Parathyroid adenoma (tissue), 2 donors: Measurements from ENCODE around the gene OSBPL1A.

Experiments used
- H2AFZ ChIP-seq: fragments of 300-600 bp; sonication (generic); one replicate; pipeline ENCODE4 v1.7.0; 2017; ENCODE audit warnings: antibody characterized with exemption, mild to moderate bottlenecking
- H3K27ac ChIP-seq: fragments of 300-600 bp; sonication (generic); one replicate; pipeline ENCODE4 v1.7.0; 2017
- H3K27me3 ChIP-seq: fragments of 300-600 bp; sonication (generic); one replicate; pipeline ENCODE4 v1.7.0; 2017; ENCODE audit warnings: low read length; ENCODE audit not compliant: control insufficient read depth, insufficient read depth
- H3K36me3 ChIP-seq: fragments of 300-600 bp; sonication (generic); one replicate; pipeline ENCODE4 v1.7.0; 2017; ENCODE audit warnings: low read length; ENCODE audit not compliant: control insufficient read depth, insufficient read depth
- H3K4me1 ChIP-seq: fragments of 300-600 bp; sonication (generic); one replicate; pipeline ENCODE4 v1.7.0; 2017; ENCODE audit warnings: control low read depth
- H3K4me2 ChIP-seq: fragments of 300-600 bp; sonication (generic); one replicate; pipeline ENCODE4 v1.7.0; 2017; ENCODE audit warnings: low read length
- H3K4me3 ChIP-seq: fragments of 300-600 bp; sonication (generic); one replicate; pipeline ENCODE4 v1.7.0; 2017; ENCODE audit warnings: low read depth, low read length
- H3K79me2 ChIP-seq: fragments of 300-600 bp; sonication (generic); one replicate; pipeline ENCODE4 v1.7.0; 2017; ENCODE audit warnings: control low read depth
- H3K9ac ChIP-seq: fragments of 300-600 bp; sonication (generic); one replicate; pipeline ENCODE4 v1.7.0; 2017; ENCODE audit warnings: mild to moderate bottlenecking
- H3K9me3 ChIP-seq: fragments of 300-600 bp; sonication (generic); one replicate; pipeline ENCODE4 v1.7.0; 2017; ENCODE audit warnings: low read length; ENCODE audit not compliant: control insufficient read depth
- TF ChIP-seq, protein P1 (sequence below): fragments of 300-600 bp; sonication (generic); IDR thresholded peaks from one replicate; pipeline ENCODE4 v1.7.0; 2017; ENCODE audit warnings: antibody characterized with exemption, mild to moderate bottlenecking
- donor health status: primary hyperparathyroidism.

Gene OSBPL1A

DNA sequence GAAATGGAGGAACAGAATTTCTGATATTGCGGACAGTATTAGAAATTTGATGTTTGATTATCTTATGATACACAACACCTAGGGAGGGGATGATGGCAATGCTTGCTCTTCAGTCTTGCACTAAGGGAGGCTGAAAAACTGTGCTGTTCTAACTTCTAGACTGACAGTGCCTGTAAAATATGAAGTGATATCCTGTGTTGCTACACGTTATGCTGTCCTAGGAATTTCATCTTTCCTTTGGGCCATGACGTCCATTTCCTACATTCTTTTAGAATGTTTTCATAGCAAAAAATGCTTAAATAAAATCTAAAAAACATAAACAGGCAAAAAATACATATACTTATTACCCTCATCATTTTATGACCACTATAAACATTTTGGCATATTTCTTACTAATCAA, 55.3 kb downstream of the OSBPL1A start:
- Histone ChIP-seq H3K36me3 (no peaks in the 10 kb centered on the region), H3K79me2 (no peaks in the 10 kb centered on the region), H3K4me2 (no peak overlapping the region), H3K27ac (no peak overlapping the region), H3K4me3 (no peak overlapping the region), H2AFZ (no peak overlapping the region), H3K9me3 (no peaks in the 10 kb centered on the region), H3K4me1 (no peaks in the 10 kb centered on the region), H3K27me3 (no peaks in the 10 kb centered on the region), H3K9ac (no peak overlapping the region)
- TF ChIP-seq, protein P1, sequence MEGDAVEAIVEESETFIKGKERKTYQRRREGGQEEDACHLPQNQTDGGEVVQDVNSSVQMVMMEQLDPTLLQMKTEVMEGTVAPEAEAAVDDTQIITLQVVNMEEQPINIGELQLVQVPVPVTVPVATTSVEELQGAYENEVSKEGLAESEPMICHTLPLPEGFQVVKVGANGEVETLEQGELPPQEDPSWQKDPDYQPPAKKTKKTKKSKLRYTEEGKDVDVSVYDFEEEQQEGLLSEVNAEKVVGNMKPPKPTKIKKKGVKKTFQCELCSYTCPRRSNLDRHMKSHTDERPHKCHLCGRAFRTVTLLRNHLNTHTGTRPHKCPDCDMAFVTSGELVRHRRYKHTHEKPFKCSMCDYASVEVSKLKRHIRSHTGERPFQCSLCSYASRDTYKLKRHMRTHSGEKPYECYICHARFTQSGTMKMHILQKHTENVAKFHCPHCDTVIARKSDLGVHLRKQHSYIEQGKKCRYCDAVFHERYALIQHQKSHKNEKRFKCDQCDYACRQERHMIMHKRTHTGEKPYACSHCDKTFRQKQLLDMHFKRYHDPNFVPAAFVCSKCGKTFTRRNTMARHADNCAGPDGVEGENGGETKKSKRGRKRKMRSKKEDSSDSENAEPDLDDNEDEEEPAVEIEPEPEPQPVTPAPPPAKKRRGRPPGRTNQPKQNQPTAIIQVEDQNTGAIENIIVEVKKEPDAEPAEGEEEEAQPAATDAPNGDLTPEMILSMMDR: no peak

DNA sequence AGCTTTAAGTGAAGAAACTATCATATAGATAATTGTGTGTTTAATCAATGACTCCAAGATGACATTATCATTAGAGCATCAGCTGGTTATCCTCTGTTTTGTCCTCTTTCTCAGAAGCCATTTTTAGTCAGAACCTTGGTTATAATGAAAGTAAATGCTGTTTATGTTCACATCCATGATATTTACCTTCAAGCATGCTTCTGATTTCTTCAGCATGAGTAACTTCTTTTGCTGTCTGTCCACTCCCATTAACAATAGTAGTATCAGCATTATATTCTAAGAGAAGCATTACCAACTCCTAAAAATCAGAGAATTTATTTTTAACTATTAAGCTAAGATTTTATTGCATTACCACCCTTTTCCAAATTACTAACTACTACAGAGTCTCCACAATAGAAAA, 56.3 kb downstream of the OSBPL1A start:
- TF ChIP-seq, protein P1: no peak
- H3K27me3 ChIP-seq: no peaks in the 10 kb centered on the region
- H3K27ac ChIP-seq: no peak overlapping the region
- H3K4me1 ChIP-seq: no peaks in the 10 kb centered on the region
- no peaks in the 10 kb centered on the region for H3K36me3 ChIP-seq
- no peak overlapping the region for H3K4me2 ChIP-seq
- no peak overlapping the region for H3K9ac ChIP-seq
- H3K4me3 ChIP-seq: no peak overlapping the region
- no peaks in the 10 kb centered on the region for H3K9me3 ChIP-seq
- H2AFZ ChIP-seq: no peak overlapping the region
- no peaks in the 10 kb centered on the region for H3K79me2 ChIP-seq

DNA sequence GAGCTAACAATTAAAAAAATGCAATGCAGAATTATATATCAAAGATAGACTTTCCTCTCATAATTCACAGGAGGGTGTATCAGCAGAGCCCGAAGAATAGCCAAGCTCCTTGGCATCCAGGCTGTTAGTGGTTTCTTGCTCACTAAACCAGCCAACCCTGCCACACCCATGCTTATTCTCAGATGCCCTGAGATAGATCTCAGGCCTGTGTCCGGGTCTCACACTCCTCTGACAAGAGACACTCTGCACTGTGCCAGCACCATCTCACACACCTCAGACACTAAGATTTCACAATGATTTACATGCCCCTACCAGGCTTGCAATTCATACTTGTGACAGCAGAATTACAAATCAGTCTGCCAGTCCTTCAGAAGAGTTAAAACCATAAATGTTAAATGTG, 64.5 kb downstream of the OSBPL1A start:
- no peak overlapping the region for H3K4me3 ChIP-seq

DNA sequence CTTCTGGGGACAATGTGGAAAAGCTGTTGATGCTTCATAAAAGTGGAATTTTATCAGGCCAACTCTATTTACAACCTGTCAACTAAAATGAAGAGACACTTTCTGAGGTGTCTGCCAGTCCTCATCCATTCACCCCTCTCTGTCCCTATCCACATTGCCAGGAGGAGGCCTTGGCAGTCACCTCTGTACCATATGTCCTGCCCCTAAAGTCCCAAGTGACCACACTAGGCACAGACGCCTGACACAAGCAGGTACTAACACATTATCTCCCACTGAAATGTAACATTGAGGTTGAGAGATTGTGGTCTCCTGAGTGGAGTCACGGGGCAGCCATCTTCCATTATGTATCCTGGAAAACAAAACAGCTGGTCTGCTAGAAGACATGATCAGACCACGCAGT, 71.4 kb downstream of the OSBPL1A start:
- Histone ChIP-seq H3K9ac (no peak overlapping the region), H3K36me3 (no peaks in the 10 kb centered on the region), H3K4me2 (no peak overlapping the region), H2AFZ (no peak overlapping the region), H3K27ac (no peak overlapping the region), H3K9me3 (no peaks in the 10 kb centered on the region), H3K4me1 (no peaks in the 10 kb centered on the region), H3K4me3 (no peak overlapping the region), H3K27me3 (no peaks in the 10 kb centered on the region), H3K79me2 (no peaks in the 10 kb centered on the region)
- TF ChIP-seq, protein P1: no peak

More for the DNA sequence above, 64.5 kb downstream of the OSBPL1A start:
- Histone ChIP-seq H3K9ac (no peak overlapping the region), H3K4me1 (no peaks in the 10 kb centered on the region), H3K9me3 (no peaks in the 10 kb centered on the region), H3K36me3 (no peaks in the 10 kb centered on the region), H3K27ac (no peak overlapping the region), H3K79me2 (no peaks in the 10 kb centered on the region), H3K4me2 (no peak overlapping the region), H2AFZ (no peak overlapping the region), H3K27me3 (no peaks in the 10 kb centered on the region)
- TF ChIP-seq, protein P1: no peak

DNA sequence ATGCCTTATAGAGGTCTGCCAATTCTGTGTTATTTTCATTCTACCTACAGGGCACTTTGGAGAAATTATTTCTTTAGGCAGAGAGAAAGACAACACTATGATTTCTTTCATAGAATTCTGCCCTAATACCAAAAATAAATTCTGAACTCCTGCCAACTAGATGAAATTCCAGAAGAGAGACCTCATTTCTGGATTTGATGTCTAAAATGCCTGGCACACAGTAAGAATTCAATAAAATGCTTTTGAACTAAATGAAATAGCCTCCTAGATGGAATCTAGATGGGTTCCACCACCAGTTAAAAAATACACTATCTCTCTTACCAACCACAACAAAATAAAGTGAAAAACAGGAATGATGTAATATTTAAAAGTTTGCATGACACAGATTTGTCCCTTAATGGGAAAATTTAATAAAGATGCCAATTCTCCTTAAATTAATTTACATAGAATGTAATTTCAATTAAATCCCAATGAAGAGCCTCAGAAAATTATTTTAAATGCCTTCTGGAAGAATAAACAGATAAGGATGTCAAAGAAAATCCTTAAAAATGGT, 75.0 kb downstream of the OSBPL1A start:
- Histone ChIP-seq H3K9ac (no peak overlapping the region), H3K4me2 (no peak overlapping the region), H3K4me1 (no peaks in the 10 kb centered on the region), H3K4me3 (no peak overlapping the region), H2AFZ (no peak overlapping the region), H3K27ac (no peak overlapping the region), H3K36me3 (no peaks in the 10 kb centered on the region), H3K79me2 (no peaks in the 10 kb centered on the region), H3K27me3 (no peaks in the 10 kb centered on the region), H3K9me3 (no peaks in the 10 kb centered on the region)
- TF ChIP-seq, protein P1: no peak
